ENCODE measurements around the gene ZNRD2.

DNA sequence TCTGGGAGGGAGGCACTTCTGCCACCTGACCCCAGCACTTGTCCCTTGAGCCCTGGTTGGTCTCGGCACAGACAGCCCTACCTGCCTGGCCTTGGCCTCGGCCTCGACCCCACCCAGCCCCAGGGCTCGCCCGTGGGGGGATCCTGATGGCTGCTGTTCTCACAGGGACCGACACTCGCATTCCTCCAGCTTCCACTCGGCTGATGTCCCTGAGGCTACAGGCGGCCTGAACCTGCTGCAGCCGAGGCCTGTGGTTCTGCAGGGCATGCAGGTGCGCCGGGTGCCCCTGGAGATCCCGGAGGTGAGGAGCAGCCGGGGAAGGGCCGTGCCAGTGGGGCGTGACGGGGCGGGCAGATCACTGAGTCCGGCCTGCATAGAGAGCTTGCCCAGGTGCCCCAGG lies 50.4 kb downstream of the ZNRD2 start:
- TF ChIP-seq, protein P1, sequence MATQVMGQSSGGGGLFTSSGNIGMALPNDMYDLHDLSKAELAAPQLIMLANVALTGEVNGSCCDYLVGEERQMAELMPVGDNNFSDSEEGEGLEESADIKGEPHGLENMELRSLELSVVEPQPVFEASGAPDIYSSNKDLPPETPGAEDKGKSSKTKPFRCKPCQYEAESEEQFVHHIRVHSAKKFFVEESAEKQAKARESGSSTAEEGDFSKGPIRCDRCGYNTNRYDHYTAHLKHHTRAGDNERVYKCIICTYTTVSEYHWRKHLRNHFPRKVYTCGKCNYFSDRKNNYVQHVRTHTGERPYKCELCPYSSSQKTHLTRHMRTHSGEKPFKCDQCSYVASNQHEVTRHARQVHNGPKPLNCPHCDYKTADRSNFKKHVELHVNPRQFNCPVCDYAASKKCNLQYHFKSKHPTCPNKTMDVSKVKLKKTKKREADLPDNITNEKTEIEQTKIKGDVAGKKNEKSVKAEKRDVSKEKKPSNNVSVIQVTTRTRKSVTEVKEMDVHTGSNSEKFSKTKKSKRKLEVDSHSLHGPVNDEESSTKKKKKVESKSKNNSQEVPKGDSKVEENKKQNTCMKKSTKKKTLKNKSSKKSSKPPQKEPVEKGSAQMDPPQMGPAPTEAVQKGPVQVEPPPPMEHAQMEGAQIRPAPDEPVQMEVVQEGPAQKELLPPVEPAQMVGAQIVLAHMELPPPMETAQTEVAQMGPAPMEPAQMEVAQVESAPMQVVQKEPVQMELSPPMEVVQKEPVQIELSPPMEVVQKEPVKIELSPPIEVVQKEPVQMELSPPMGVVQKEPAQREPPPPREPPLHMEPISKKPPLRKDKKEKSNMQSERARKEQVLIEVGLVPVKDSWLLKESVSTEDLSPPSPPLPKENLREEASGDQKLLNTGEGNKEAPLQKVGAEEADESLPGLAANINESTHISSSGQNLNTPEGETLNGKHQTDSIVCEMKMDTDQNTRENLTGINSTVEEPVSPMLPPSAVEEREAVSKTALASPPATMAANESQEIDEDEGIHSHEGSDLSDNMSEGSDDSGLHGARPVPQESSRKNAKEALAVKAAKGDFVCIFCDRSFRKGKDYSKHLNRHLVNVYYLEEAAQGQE (IDR thresholded peaks at IDR 0.05; ENCODE audit: insufficient read depth in 1 of 2, low read depth in 2 of 2, low read length in 2 of 2), result no peak
- no peak for TF ChIP-seq SIN3A (IDR thresholded peaks at IDR 0.05; ENCODE audit: borderline replicate concordance, insufficient read depth, low read length)
- TF ChIP-seq TAF1 (IDR thresholded peaks at IDR 0.05; ENCODE audit: borderline replicate concordance, insufficient read depth, low read length), result no peak
